Type B pancreatic cell (in vitro differentiated cells): ENCODE results near the gene FXYD5. TPM values are rescaled to one million over a fixed set of nuclear protein-coding genes. Genes with fewer than 3 reads are reported as not detected.

ENCODE experiments used
- DNase-seq: peaks from one replicate; pipeline ENCODE4 v3.0.0; 2021; ENCODE audit warnings: mixed read lengths; ENCODE audit not compliant: unreplicated experiment; ENCODE audit errors: extremely low spot score
- H3K27ac Mint-ChIP-seq: 2 replicates; pipeline ENCODE4 v1.8.0; 2021; ENCODE audit warnings: mild to moderate bottlenecking, mixed read lengths
- H3K27me3 Mint-ChIP-seq: 2 replicates; pipeline ENCODE4 v1.8.0; 2021; ENCODE audit warnings: mixed read lengths
- H3K36me3 Mint-ChIP-seq: 2 replicates; pipeline ENCODE4 v1.8.0; 2021; ENCODE audit warnings: mixed read lengths
- H3K4me1 Mint-ChIP-seq: one replicate; pipeline ENCODE4 v1.8.0; 2021; ENCODE audit warnings: mixed read lengths; ENCODE audit not compliant: unreplicated experiment
- H3K4me3 Mint-ChIP-seq: 2 replicates; pipeline ENCODE4 v1.8.0; 2021; ENCODE audit warnings: mild to moderate bottlenecking, mixed read lengths
- H3K9me3 Mint-ChIP-seq: 2 replicates; pipeline ENCODE4 v1.8.0; 2021; ENCODE audit warnings: mixed read lengths
- total RNA-seq: library from RNA; stranded (reverse); gene quantifications from 2 replicates; pipeline ENCODE4 v1.2.1, GENCODE V29; 2021; ENCODE audit warnings: low replicate concordance
- TF ChIP-seq, protein P1 (sequence below): fragments of 200-600 bp; sonication (generic); conservative IDR thresholded peaks from 2 replicates; pipeline ENCODE4 v1.5.0; 2021; ENCODE audit warnings: antibody characterized with exemption, mild to moderate bottlenecking

Gene FXYD5
- total RNA-seq, 1 donor from 2014 or later = 24.2 TPM

DNA sequence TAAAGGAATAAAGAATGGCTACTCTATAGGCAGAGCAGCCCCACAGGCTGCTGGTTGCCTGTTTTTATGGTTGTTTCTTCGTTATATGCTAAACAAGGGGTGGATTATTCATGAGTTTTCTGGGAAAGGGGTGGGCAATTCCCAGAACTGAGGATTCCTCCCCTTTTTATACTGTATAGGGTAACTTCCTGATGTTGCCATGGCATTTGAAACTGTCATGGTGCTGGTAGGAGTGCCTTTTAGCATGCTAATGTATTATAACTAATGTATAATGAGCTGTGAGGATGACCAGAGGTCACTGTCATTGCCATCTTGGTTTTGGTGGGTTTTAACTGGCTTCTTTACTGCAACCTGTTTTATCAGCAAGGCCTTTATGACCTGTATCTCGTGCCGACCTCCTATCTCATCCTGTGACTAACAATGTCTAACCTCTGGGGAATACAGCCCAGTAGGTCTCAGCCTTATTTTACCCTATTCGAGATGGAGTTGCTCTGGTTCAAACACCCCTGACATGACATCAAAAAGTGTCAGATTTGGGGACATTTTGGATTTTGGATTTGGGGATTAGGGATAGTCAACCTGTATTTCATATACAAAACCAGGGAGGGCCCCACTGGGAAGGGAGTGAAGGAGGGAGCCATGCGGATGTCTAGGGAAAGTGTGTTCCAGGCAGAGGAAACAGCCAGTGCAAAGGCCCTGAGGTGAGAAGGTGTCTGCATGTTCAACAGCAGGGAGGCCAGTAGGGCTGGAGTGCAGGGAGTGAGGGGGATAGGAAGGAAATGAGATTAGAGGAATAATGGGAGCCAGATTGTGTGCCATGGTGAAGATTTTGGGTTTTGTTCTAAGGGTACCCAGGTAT lies 10.9 kb downstream of the FXYD5 start:
- peaks cover 16% of the 10 kb centered on the region for H3K9me3 Mint-ChIP-seq
- TF ChIP-seq, protein P1, sequence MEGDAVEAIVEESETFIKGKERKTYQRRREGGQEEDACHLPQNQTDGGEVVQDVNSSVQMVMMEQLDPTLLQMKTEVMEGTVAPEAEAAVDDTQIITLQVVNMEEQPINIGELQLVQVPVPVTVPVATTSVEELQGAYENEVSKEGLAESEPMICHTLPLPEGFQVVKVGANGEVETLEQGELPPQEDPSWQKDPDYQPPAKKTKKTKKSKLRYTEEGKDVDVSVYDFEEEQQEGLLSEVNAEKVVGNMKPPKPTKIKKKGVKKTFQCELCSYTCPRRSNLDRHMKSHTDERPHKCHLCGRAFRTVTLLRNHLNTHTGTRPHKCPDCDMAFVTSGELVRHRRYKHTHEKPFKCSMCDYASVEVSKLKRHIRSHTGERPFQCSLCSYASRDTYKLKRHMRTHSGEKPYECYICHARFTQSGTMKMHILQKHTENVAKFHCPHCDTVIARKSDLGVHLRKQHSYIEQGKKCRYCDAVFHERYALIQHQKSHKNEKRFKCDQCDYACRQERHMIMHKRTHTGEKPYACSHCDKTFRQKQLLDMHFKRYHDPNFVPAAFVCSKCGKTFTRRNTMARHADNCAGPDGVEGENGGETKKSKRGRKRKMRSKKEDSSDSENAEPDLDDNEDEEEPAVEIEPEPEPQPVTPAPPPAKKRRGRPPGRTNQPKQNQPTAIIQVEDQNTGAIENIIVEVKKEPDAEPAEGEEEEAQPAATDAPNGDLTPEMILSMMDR = no peak
- no peak overlapping the region for H3K4me3 Mint-ChIP-seq
- peaks cover 12% of the 10 kb centered on the region for H3K36me3 Mint-ChIP-seq
- H3K4me1 Mint-ChIP-seq = peaks cover 6% of the 10 kb centered on the region
- H3K27ac Mint-ChIP-seq = no peak overlapping the region
- DNase-seq = no peak
- H3K27me3 Mint-ChIP-seq = no peaks in the 10 kb centered on the region

- Mint-ChIP-seq H3K4me1 (peaks cover 6% of the 10 kb centered on the region), H3K4me3 (no peak overlapping the region), H3K27me3 (no peaks in the 10 kb centered on the region), H3K9me3 (peaks cover 14% of the 10 kb centered on the region), H3K27ac (no peak overlapping the region), H3K36me3 (peaks cover 12% of the 10 kb centered on the region)
- no peak for DNase-seq
- TF ChIP-seq, protein P1 = no peak
Observed at GRCh38 chr19:35166100-35167063, 11.8 kb downstream of the FXYD5 start.

GRCh38 chr19:35167251-35168119 lies 12.9 kb downstream of the FXYD5 start:
- DNase-seq = no peak
- TF ChIP-seq, protein P1 = no peak
- Mint-ChIP-seq H3K27me3 (no peaks in the 10 kb centered on the region), H3K27ac (no peak overlapping the region), H3K4me1 (peaks cover 6% of the 10 kb centered on the region), H3K9me3 (peaks cover 12% of the 10 kb centered on the region), H3K36me3 (peaks cover 12% of the 10 kb centered on the region), H3K4me3 (no peak overlapping the region)

DNA sequence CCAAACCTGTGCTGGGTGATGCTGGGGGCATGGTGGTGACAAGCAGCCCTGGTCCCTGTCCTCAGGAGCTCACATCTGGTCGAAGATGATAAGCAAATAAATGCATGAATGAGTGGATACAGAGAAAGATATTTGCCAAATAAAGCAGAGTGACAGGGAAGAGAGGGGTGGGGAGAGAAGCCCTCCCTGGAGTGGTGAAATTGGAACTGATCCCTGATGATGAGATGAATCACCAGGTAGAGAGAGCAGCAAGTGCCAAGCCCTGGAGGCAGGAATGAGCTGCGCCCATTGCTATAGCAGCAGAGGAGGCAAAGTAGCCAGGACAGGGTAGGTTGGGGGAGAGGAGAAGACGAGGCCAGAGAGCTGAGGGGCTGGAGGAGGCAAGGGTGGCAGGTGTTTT lies 13.7 kb downstream of the FXYD5 start:
- TF ChIP-seq, protein P1 = no peak
- no peaks in the 10 kb centered on the region for H3K27me3 Mint-ChIP-seq
- H3K9me3 Mint-ChIP-seq = peaks cover 12% of the 10 kb centered on the region
- DNase-seq = no peak
- peaks cover 12% of the 10 kb centered on the region for H3K36me3 Mint-ChIP-seq
- peaks cover 6% of the 10 kb centered on the region for H3K4me1 Mint-ChIP-seq
- no peak overlapping the region for H3K4me3 Mint-ChIP-seq
- H3K27ac Mint-ChIP-seq = peak overlapping the region; percentile 73
